ENCODE measurements around the gene SAMD4A. TPM values are rescaled to one million over a fixed set of nuclear protein-coding genes. Genes with fewer than 3 reads are reported as not detected.

The SAMD4A gene
- total RNA-seq, 1 donor, result 61.3 TPM

DNA sequence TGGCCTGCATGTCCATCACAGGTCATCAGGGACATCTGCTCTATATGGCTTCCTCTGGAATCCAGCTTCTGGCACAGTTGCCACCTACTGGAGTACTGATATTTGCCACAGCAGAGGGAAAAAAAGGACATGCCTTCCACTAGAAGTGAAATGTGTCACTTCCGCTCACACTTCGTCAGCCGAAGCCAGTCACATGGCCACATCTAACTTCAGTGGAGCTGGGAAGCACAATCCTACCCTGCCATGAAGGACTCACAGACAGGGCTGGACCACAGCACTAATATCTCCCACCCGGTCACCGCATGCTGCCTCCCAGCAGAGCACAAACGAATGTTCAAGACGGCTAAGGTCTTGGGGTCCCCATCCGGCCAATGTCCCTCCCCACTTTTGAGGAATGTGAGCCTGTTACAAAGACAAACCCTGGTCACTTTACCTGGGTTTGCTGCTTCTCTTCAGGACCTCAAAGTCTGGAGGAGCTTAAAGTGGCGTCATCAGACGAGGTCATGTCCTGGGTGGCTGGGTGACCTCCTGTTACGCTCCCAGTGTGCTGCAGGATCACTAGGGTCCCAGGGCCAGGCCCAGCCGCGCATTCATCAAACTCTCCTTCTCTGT lies 237.1 kb downstream of the SAMD4A start:
- DNase-seq (ENCODE audit: low read depth), result no peak
- H3K4me3 ChIP-seq (ENCODE audit: low read depth, low read length), result no peak overlapping the region
- TF ChIP-seq, protein P1, sequence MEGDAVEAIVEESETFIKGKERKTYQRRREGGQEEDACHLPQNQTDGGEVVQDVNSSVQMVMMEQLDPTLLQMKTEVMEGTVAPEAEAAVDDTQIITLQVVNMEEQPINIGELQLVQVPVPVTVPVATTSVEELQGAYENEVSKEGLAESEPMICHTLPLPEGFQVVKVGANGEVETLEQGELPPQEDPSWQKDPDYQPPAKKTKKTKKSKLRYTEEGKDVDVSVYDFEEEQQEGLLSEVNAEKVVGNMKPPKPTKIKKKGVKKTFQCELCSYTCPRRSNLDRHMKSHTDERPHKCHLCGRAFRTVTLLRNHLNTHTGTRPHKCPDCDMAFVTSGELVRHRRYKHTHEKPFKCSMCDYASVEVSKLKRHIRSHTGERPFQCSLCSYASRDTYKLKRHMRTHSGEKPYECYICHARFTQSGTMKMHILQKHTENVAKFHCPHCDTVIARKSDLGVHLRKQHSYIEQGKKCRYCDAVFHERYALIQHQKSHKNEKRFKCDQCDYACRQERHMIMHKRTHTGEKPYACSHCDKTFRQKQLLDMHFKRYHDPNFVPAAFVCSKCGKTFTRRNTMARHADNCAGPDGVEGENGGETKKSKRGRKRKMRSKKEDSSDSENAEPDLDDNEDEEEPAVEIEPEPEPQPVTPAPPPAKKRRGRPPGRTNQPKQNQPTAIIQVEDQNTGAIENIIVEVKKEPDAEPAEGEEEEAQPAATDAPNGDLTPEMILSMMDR (IDR thresholded peaks at IDR 0.05; ENCODE audit: insufficient read depth, low read depth, low read length), result no peak

DNA sequence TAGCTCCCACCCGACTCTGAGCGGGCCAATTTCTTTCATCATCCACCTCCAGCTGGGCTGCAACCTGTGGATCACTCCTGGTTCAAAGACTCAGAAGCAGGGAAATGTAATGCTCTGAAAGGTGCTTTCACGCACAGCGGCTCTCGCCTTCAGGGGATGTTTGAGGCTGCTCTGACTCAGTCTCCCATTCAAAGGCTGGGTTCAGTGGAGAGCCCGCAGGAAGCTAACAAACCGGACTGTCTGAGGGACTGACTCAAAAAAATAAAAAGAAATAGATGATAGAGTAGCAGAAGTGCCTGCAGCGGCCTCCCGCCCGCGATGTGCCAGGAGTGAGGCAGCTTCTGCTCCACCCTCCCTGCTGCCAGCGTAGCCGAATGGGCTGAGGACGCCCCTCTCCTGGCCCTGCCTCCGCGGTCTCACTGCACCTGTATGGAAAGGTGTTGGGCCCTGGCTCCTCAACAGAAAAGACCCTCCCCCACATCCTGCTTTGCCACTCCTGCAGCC lies 237.7 kb downstream of the SAMD4A start:
- TF ChIP-seq, protein P1 (IDR thresholded peaks at IDR 0.05; ENCODE audit: insufficient read depth, low read depth, low read length), result no peak
- no peak for DNase-seq (ENCODE audit: low read depth)
- H3K4me3 ChIP-seq (ENCODE audit: low read depth, low read length), result no peak overlapping the region

DNA sequence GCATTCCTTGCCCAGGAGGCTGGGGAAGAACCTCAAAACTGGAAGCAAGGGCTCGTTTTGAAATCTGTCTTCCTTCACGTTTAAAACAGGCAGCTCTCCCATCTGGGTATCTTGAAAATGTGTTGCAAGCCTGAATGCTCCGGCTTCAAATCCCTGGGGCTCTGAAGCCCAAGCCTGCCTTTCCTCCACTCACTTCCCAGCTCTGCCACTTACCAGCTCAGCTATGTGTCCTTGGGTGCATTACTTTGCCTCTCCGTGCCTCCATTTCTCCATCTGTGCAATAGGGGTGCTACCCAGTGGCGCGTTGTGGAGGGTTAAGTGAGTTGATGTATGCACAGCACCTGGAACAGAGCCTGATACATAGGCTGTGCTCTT lies 238.1 kb downstream of the SAMD4A start:
- TF ChIP-seq, protein P1 (IDR thresholded peaks at IDR 0.05; ENCODE audit: insufficient read depth, low read depth, low read length), result no peak
- H3K4me3 ChIP-seq (ENCODE audit: low read depth, low read length), result no peak overlapping the region
- DNase-seq (ENCODE audit: low read depth), result peak; percentile 3

DNA sequence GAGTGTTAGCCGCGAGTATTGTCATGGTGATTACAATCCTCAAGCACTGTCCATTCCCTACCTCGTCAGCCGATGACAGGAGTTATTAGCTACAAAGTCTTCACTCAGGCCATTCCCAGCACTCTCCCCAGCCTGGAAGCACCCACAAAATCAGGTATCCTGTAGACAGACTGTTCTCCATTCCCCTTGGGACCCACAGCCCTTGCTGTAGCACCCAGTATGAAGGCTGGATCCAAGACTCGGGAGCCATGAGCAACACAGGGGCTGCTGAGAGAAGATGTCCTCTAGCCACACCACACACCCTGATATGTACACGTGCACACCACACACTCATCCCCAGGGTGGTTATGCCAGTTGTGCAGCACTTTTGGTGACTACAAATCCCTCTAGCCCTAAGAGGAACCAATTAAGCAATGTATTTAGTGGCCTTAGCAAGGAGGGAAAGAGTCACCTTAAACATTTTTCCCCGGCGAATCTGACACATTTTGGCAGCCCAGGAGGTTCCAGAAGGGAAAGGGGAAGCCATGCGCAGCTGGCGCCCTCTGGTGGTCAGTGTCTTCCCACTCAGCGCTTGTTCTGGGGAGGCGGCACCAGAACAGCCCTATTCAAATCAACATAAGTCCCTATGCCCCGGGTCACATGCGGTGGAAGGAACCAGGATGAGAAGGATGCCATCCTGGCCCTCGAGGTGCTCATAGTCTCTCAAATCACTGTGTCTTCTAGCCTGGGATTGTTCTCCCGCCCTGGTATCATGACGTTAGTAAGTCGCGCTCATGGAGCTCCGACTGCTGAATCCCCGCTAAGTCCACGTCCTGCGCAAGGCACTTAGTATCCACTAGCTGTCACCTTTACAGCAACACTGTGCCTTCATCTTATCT lies 238.8 kb downstream of the SAMD4A start:
- DNase-seq (ENCODE audit: low read depth), result peak; percentile 77
- H3K4me3 ChIP-seq (ENCODE audit: low read depth, low read length), result peak overlapping the region; percentile 24
- TF ChIP-seq, protein P1 (IDR thresholded peaks at IDR 0.05; ENCODE audit: insufficient read depth, low read depth, low read length), result peak; percentile 97

DNA sequence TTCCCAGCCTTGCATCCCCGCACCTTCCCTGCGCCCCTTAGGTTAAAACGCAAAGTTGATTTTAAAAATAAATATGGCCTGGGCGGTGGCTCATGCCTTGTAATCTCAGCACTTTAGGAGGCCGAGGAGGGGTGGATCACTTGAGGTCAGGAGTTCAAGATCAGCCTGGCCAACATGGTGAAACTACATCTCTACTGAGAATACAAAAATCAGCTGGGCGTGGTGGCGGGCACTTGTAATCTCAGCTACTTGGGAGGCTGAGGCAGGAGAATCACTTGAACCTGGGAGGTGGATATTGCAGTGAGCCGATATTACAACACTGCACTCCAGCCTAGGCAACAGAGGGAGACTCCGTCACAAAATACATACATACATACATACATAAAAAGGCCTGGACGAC lies 239.7 kb downstream of the SAMD4A start:
- no peak for DNase-seq (ENCODE audit: low read depth)
- no peak overlapping the region for H3K4me3 ChIP-seq (ENCODE audit: low read depth, low read length)
- TF ChIP-seq, protein P1 (IDR thresholded peaks at IDR 0.05; ENCODE audit: insufficient read depth, low read depth, low read length), result no peak

DNA sequence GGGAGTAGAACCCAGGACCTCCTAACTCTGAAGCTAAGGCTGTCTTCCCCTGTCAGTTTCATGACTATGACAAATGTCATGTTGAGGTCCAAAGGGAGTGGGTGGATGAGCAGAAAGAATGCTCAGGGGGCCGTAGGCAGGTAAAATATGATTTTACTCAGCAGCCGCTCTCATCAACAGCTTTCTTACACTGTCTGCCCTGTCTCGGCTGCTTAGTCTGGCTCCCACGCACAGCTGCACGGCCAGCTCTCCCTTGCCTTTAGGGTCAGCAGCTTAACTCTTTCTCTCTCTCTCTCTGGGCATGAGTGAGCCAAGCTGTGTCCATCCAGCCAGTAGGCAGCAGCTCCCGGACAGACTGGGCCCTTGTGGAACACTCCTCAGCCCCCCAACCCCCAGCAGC lies 240.5 kb downstream of the SAMD4A start:
- TF ChIP-seq, protein P1 (IDR thresholded peaks at IDR 0.05; ENCODE audit: insufficient read depth, low read depth, low read length), result no peak
- DNase-seq (ENCODE audit: low read depth), result peak; percentile 7
- H3K4me3 ChIP-seq (ENCODE audit: low read depth, low read length), result no peak overlapping the region
